H1 (cell line): Measurements from ENCODE around the gene TYRP1. TPM values are rescaled to one million over a fixed set of nuclear protein-coding genes. Genes with fewer than 3 reads are reported as not detected.

Experiments used
- CTCF ChIA-PET: fragments of 300-600 bp; sonication (Branson Sonifier 250); formaldehyde crosslinking; loops from one replicate; lab custom pipeline; 2021; ENCODE audit not compliant: partially characterized antibody; lab: Charles Lee
- POLR2A ChIA-PET: fragments of 300-600 bp; sonication (Branson Sonifier 250); formaldehyde crosslinking; loops from one replicate; lab custom pipeline; 2021; ENCODE audit warnings: inconsistent platforms; ENCODE audit not compliant: partially characterized antibody; lab: Charles Lee
- DNase-seq, 2 experiments: peaks; one replicate each; pipeline versions ENCODE4 v3.0.0 to v3.0.0-alpha.2; 2010 to 2022; ENCODE audit warnings: low spot score in 2 of 2, low read depth in 1 of 2, mixed read lengths in 1 of 2
- FAIRE-seq: peaks from 2 replicates; lab custom pipeline; 2011; peaks lifted over from hg19 to GRCh38; lab: Jason Lieb, UNC
- H2AFZ ChIP-seq: 2 replicates; pipeline ENCODE4 v1.8.1; 2012; ENCODE audit warnings: low read length, inconsistent platforms
- H2AK5ac ChIP-seq: 2 replicates; pipeline ENCODE4 v1.6.1; 2013; ENCODE audit warnings: low read depth, low read length
- H2BK120ac ChIP-seq: replicated peaks from 2 replicates; pipeline ENCODE3; 2013; ENCODE audit warnings: low read depth, low read length, inconsistent platforms
- H2BK12ac ChIP-seq: 2 replicates; pipeline ENCODE4 v1.6.1; 2013; ENCODE audit warnings: low read depth, low read length
- H2BK15ac ChIP-seq: 2 replicates; pipeline ENCODE4 v1.6.1; 2013; ENCODE audit warnings: low read length
- H2BK20ac ChIP-seq: 2 replicates; pipeline ENCODE4 v1.6.1; 2013; ENCODE audit warnings: low read length
- H2BK5ac ChIP-seq: 2 replicates; pipeline ENCODE4 v1.6.1; 2013; ENCODE audit warnings: low read depth, low read length
- H3K14ac ChIP-seq: 2 replicates; pipeline ENCODE4 v1.6.1; 2013; ENCODE audit warnings: inconsistent platforms; ENCODE audit not compliant: insufficient read length
- H3K18ac ChIP-seq: 2 replicates; pipeline ENCODE4 v1.6.1; 2013; ENCODE audit warnings: low read length; ENCODE audit errors: extremely low read depth
- H3K23ac ChIP-seq: 2 replicates; pipeline ENCODE4 v1.6.1; 2013; ENCODE audit warnings: inconsistent platforms; ENCODE audit not compliant: insufficient read length
- H3K23me2 ChIP-seq: 2 replicates; pipeline ENCODE4 v1.6.1; 2013; ENCODE audit warnings: low read depth, low read length
- H3K27ac ChIP-seq: 2 replicates; pipeline ENCODE4 v1.6.1; 2011; ENCODE audit warnings: low read depth, low read length, inconsistent platforms
- H3K27me3 ChIP-seq, 4 experiments: replicated peaks in 1 of 4; 1 replicate in 1 of 4; 2 replicates in 3 of 4; pipeline versions ENCODE4 v1.6.1 to v1.8.1; 2011 to 2013; ENCODE audit warnings: low read length in 3 of 4, mild to moderate bottlenecking in 3 of 4, inconsistent platforms in 2 of 4, mixed read lengths in 2 of 4, moderate library complexity in 1 of 4; ENCODE audit not compliant: control insufficient read depth in 3 of 4, insufficient read depth in 3 of 4; ENCODE audit errors: extremely low read depth in 1 of 4
- H3K36me3 ChIP-seq, 4 experiments: 2 replicates each; pipeline versions ENCODE4 v1.6.1 to v1.8.1; 2011 to 2013; ENCODE audit warnings: mild to moderate bottlenecking in 4 of 4, low read length in 3 of 4, moderate library complexity in 2 of 4, control low read depth in 1 of 4, inconsistent platforms in 1 of 4; ENCODE audit not compliant: insufficient read depth in 4 of 4, control insufficient read depth in 2 of 4
- H3K4ac ChIP-seq: replicated peaks from 2 replicates; pipeline ENCODE3; 2013; ENCODE audit warnings: low read length, low read depth, mixed read lengths, inconsistent platforms; ENCODE audit not compliant: insufficient read length
- H3K4me1 ChIP-seq, 4 experiments: replicated peaks in 1 of 4; 1 replicate in 1 of 4; 2 replicates in 3 of 4; pipeline versions ENCODE4 v1.6.1 to v1.8.1; 2011 to 2013; ENCODE audit warnings: low read length in 3 of 4, inconsistent platforms in 2 of 4, mixed read lengths in 1 of 4; ENCODE audit not compliant: insufficient read depth in 4 of 4, control insufficient read depth in 3 of 4
- H3K4me2 ChIP-seq, 2 experiments: 2 replicates each; pipeline versions ENCODE4 v1.6.1 to v1.8.1; 2011 to 2013; ENCODE audit warnings: low read depth in 2 of 2, low read length in 2 of 2, control low read depth in 1 of 2, inconsistent platforms in 1 of 2, mild to moderate bottlenecking in 1 of 2; ENCODE audit not compliant: insufficient read depth in 1 of 2
- H3K4me3 ChIP-seq, 4 experiments: fragments of 200-600, 300-600 bp in 1 of 4; sonication (generic), shearing (Covaris generic), sonication (Bioruptor Twin) in 1 of 4; 2 replicates each; pipeline versions ENCODE4 v1.5.1 to v1.8.1; 2011 to 2016; ENCODE audit warnings: low read length in 4 of 4, low read depth in 3 of 4, control low read depth in 2 of 4, inconsistent platforms in 2 of 4, mild to moderate bottlenecking in 2 of 4, mixed read lengths in 1 of 4, moderate library complexity in 1 of 4; ENCODE audit not compliant: insufficient read depth in 2 of 4; ENCODE audit errors: extremely low read depth in 1 of 4
- H3K56ac ChIP-seq: replicated peaks from 2 replicates; pipeline ENCODE3; 2013; ENCODE audit warnings: low read depth, mild to moderate bottlenecking, mixed read lengths, low read length, inconsistent platforms; ENCODE audit not compliant: insufficient read length
- H3K79me1 ChIP-seq: 2 replicates; pipeline ENCODE4 v1.6.1; 2013; ENCODE audit warnings: low read depth, low read length, control low read depth
- H3K79me2 ChIP-seq, 2 experiments: 2 replicates each; pipeline versions ENCODE4 v1.6.1 to v1.8.1; 2012 to 2013; ENCODE audit warnings: low read length in 2 of 2, mild to moderate bottlenecking in 2 of 2, inconsistent platforms in 1 of 2; ENCODE audit not compliant: insufficient read depth in 2 of 2, control insufficient read depth in 1 of 2
- H3K9ac ChIP-seq, 4 experiments: replicated peaks in 1 of 4; 1 replicate in 1 of 4; 2 replicates in 3 of 4; pipeline versions ENCODE4 v1.6.1 to v1.8.1; 2011 to 2013; ENCODE audit warnings: low read depth in 3 of 4, low read length in 3 of 4, control low read depth in 2 of 4, mild to moderate bottlenecking in 2 of 4, moderate library complexity in 2 of 4, inconsistent platforms in 1 of 4; ENCODE audit errors: extremely low read depth in 1 of 4
- H3K9me3 ChIP-seq, 2 experiments: 2 replicates each; pipeline versions ENCODE4 v1.6.1 to v1.8.1; 2012 to 2013; ENCODE audit warnings: mild to moderate bottlenecking in 2 of 2, moderate library complexity in 2 of 2, control low read depth in 1 of 2, inconsistent platforms in 1 of 2, low read depth in 1 of 2, low read length in 1 of 2, mixed read lengths in 1 of 2; ENCODE audit not compliant: insufficient read depth in 2 of 2
- H4K20me1 ChIP-seq, 2 experiments: replicated peaks in 1 of 2; 2 replicates each; pipeline versions ENCODE3 to v1.8.1; 2011 to 2013; ENCODE audit warnings: inconsistent platforms in 2 of 2, low read length in 2 of 2, mild to moderate bottlenecking in 1 of 2; ENCODE audit not compliant: insufficient read depth in 2 of 2, control insufficient read depth in 1 of 2
- H4K5ac ChIP-seq: 2 replicates; pipeline ENCODE4 v1.6.1; 2013; ENCODE audit warnings: low read length, low read depth, mixed read lengths, inconsistent platforms; ENCODE audit not compliant: insufficient read length
- H4K8ac ChIP-seq: 2 replicates; pipeline ENCODE4 v1.8.0; 2013; ENCODE audit warnings: mild to moderate bottlenecking, moderate library complexity, low read length, inconsistent platforms; ENCODE audit not compliant: insufficient read depth; ENCODE audit errors: extremely low read depth
- H4K91ac ChIP-seq: replicated peaks from 2 replicates; pipeline ENCODE3; 2013; ENCODE audit warnings: low read length, mixed read lengths, inconsistent platforms; ENCODE audit not compliant: insufficient read length
- EGR1 ChIP-seq: IDR thresholded peaks from 2 replicates; pipeline ENCODE4 v1.6.1; 2011; ENCODE audit warnings: low read depth, low read length, borderline replicate concordance
- EP300 ChIP-seq, 2 experiments: IDR thresholded peaks; 1 replicate in 1 of 2; 2 replicates in 1 of 2; pipeline ENCODE4 v1.6.1; 2011 to 2012; ENCODE audit warnings: low read depth in 2 of 2, low read length in 2 of 2, mild to moderate bottlenecking in 2 of 2, borderline replicate concordance in 1 of 2, inconsistent platforms in 1 of 2, moderate library complexity in 1 of 2
- JUN ChIP-seq: IDR thresholded peaks from 2 replicates; pipeline ENCODE4 v1.6.1; 2011; ENCODE audit warnings: low read depth, mild to moderate bottlenecking, improper control_type of control experiment, low read length
- NANOG ChIP-seq: IDR thresholded peaks from 2 replicates; pipeline ENCODE4 v1.6.1; 2011; ENCODE audit warnings: low read length, low read depth, mild to moderate bottlenecking, inconsistent platforms; ENCODE audit not compliant: insufficient read depth, poor library complexity, severe bottlenecking
- NRF1 ChIP-seq: IDR thresholded peaks from 2 replicates; pipeline ENCODE4 v1.6.1; 2011; ENCODE audit warnings: mild to moderate bottlenecking, low read depth, low read length, improper control_type of control experiment
- PHF8 ChIP-seq: fragments of 200-600 bp; sonication (generic); conservative IDR thresholded peaks from 2 replicates; pipeline ENCODE4 v1.7.1; 2012; ENCODE audit warnings: low read depth, mild to moderate bottlenecking, inconsistent platforms, low read length, moderate library complexity
- RNF2 ChIP-seq: fragments of 200-900, 300-1000 bp; sonication (generic); IDR thresholded peaks from 2 replicates; pipeline ENCODE4 v1.7.1; 2016; ENCODE audit warnings: borderline replicate concordance, low read depth, mild to moderate bottlenecking, antibody characterized with exemption, low read length; ENCODE audit not compliant: poor library complexity, severe bottlenecking; ENCODE audit errors: missing control alignments
- WGBS, 2 experiments: shearing (Covaris generic) in 1 of 2; methylation state at CpG; one replicate each; pipeline versions ENCODE4 v1.1.6 to v1.1.7; 2013 to 2015; ENCODE audit warnings: low lambda C conversion rate in 2 of 2, mixed read lengths in 2 of 2, inconsistent platforms in 1 of 2, low coverage in 1 of 2, missing lambda C conversion rate in 1 of 2; ENCODE audit not compliant: insufficient replicate concordance in 2 of 2, insufficient coverage in 1 of 2, insufficient read length in 1 of 2; ENCODE audit errors: extremely low coverage in 1 of 2, missing lambda C conversion rate in 1 of 2; 5-methylcytosine and 5-hydroxymethylcytosine counted together
- polyA plus RNA-seq, 7 experiments: library from polyadenylated mRNA; depleted of rRNA in 3 of 7; stranded (reverse) in 5 of 7; unstranded in 2 of 7; fragments of >200 nt in 5 of 7; fragments of 200-250 nt in 2 of 7; gene quantifications; 1 replicate in 5 of 7; 2 replicates in 1 of 7; 4 replicates in 1 of 7; pipeline versions ENCODE4 v1.2.1 to v1.2.3, GENCODE V29; 2011 to 2013; ENCODE audit warnings: missing spikeins in 2 of 7, mixed read lengths in 2 of 7
- total RNA-seq: library from RNA; stranded (reverse); fragmentation: NEBNext Ultra II Directional; extraction: Animal tissue kit (Norgen Biotek cat#: 25700); gene quantifications from 2 replicates; pipeline ENCODE4 v1.2.1, GENCODE V29; 2021

TYRP1 gene
- total and polyA plus RNA-seq, 2 of the 8 experiments (the other 6 are each of a cell fraction or from before 2014, with no cell fraction given): 0.15 TPM; not detected in 1

GRCh38 chr9:12712532-12712931 lies 19.3 kb downstream of the TYRP1 start:
- H3K18ac ChIP-seq: no peak overlapping the region
- no peak overlapping the region for H3K56ac ChIP-seq
- no peak overlapping the region for H2BK120ac ChIP-seq
- H4K5ac ChIP-seq: no peak overlapping the region
- no peak overlapping the region for H3K4ac ChIP-seq
- no peak overlapping the region for H3K4me2 ChIP-seq
- FAIRE-seq (no peak), DNase-seq (no peak)
- ChIA-PET CTCF (interaction anchor here (0.7 to 1.8 kb wide), 2 partner anchors 9 to 20 kb away, joined by 3 to 5 read pairs; no protein-coding TSS in a partner anchor), POLR2A (no interaction called here)
- H3K4me1 ChIP-seq: no peaks in the 10 kb centered on the region
- H4K91ac ChIP-seq: no peak overlapping the region
- no peak overlapping the region for H3K27ac ChIP-seq
- H3K4me3 ChIP-seq: no peak overlapping the region
- H3K27me3 ChIP-seq: no peaks in the 10 kb centered on the region
- no peak overlapping the region for H4K8ac ChIP-seq
- no peaks in the 10 kb centered on the region for H4K20me1 ChIP-seq
- no peak overlapping the region for H2BK12ac ChIP-seq
- H3K23me2 ChIP-seq: no peaks in the 10 kb centered on the region
- no peak overlapping the region for H3K23ac ChIP-seq
- no peak overlapping the region for H2AFZ ChIP-seq
- H2BK15ac ChIP-seq: no peak overlapping the region
- H2AK5ac ChIP-seq: no peak overlapping the region
- TF ChIP-seq NANOG (no peak), JUN (no peak), EGR1 (no peak), PHF8 (no peak), EP300 (IDR thresholded peaks at IDR 0.05; ENCODE audit: borderline replicate concordance in 1 of 2, low read depth in 2 of 2, low read length in 2 of 2) (no peak), RNF2 (no peak), NRF1 (no peak)
- TF ChIP-seq, all 59 proteins: peak for 0
- no peak overlapping the region for H2BK20ac ChIP-seq
- H3K9ac ChIP-seq: no peak overlapping the region
- no peaks in the 10 kb centered on the region for H3K36me3 ChIP-seq
- no peak overlapping the region for H3K14ac ChIP-seq
- H3K9me3 ChIP-seq: no peaks in the 10 kb centered on the region
- H3K79me2 ChIP-seq: no peaks in the 10 kb centered on the region
- H2BK5ac ChIP-seq: no peak overlapping the region
- no peaks in the 10 kb centered on the region for H3K79me1 ChIP-seq
- 95% methylated on average over 2 of the region's 2 CpGs; no CpG with 5 or more reads in 1 of the 2 experiments for WGBS, 2 experiments
